HEK293 (cell line): ENCODE results near the gene SHOX.

ENCODE experiments used
- MYNN ChIP-seq: fragments of 450-650 bp; formaldehyde crosslinking; IDR thresholded peaks from 2 replicates; pipeline ENCODE4 v1.5.1; 2016; ENCODE audit warnings: missing biosample characterization, missing genetic modification characterization, borderline replicate concordance
- ZFP37 ChIP-seq: fragments of 450-650 bp; formaldehyde crosslinking; IDR thresholded peaks from 2 replicates; pipeline ENCODE4 v1.5.1; 2016; ENCODE audit warnings: missing biosample characterization, missing genetic modification characterization
- ZNF114 ChIP-seq: fragments of 450-650 bp; formaldehyde crosslinking; IDR thresholded peaks from 2 replicates; pipeline ENCODE4 v1.5.0; 2017; ENCODE audit warnings: missing biosample characterization, missing genetic modification characterization
- ZNF140 ChIP-seq: fragments of 450-650 bp; formaldehyde crosslinking; IDR thresholded peaks from 2 replicates; pipeline ENCODE4 v1.5.1; 2016; ENCODE audit warnings: missing biosample characterization, missing genetic modification characterization
- ZNF19 ChIP-seq: fragments of 450-650 bp; formaldehyde crosslinking; IDR thresholded peaks from 2 replicates; pipeline ENCODE4; 2016; ENCODE audit warnings: missing biosample characterization, missing genetic modification characterization, low read depth
- ZNF274 ChIP-seq, 2 experiments: fragments of 200-500 bp in 1 of 2; fragments of 450-650 bp in 1 of 2; sonication (Bioruptor generic) in 1 of 2; formaldehyde crosslinking in 1 of 2; IDR thresholded peaks; 2 replicates each; pipeline versions ENCODE4 v1.5.1 to v1.6.1; 2014 to 2016; ENCODE audit warnings: borderline replicate concordance in 1 of 2, inconsistent platforms in 1 of 2, low read length in 1 of 2, missing biosample characterization in 1 of 2, missing genetic modification characterization in 1 of 2
- ZNF324 ChIP-seq: fragments of 450-650 bp; formaldehyde crosslinking; IDR thresholded peaks from 2 replicates; pipeline ENCODE4 v1.5.1; 2016; ENCODE audit warnings: missing biosample characterization, missing genetic modification characterization
- ZNF366 ChIP-seq: fragments of 450-650 bp; formaldehyde crosslinking; conservative IDR thresholded peaks from 2 replicates; pipeline ENCODE4 v1.5.1; 2016; ENCODE audit warnings: missing biosample characterization, missing genetic modification characterization
- ZNF398 ChIP-seq: fragments of 450-650 bp; formaldehyde crosslinking; IDR thresholded peaks from 2 replicates; pipeline ENCODE4 v1.5.1; 2017; ENCODE audit warnings: missing biosample characterization, missing genetic modification characterization
- ZNF510 ChIP-seq: fragments of 450-650 bp; formaldehyde crosslinking; IDR thresholded peaks from 2 replicates; pipeline ENCODE4 v1.5.1; 2018; ENCODE audit warnings: mild to moderate bottlenecking, missing genetic modification characterization, missing biosample characterization; ENCODE audit not compliant: insufficient replicate concordance
- ZNF514 ChIP-seq: fragments of 450-650 bp; formaldehyde crosslinking; IDR thresholded peaks from 2 replicates; pipeline ENCODE4 v1.5.1; 2016; ENCODE audit warnings: missing biosample characterization, missing genetic modification characterization
- ZNF704 ChIP-seq: fragments of 450-650 bp; formaldehyde crosslinking; IDR thresholded peaks from 2 replicates; pipeline ENCODE4 v1.5.1; 2016; ENCODE audit warnings: missing biosample characterization, missing genetic modification characterization
- TF ChIP-seq, protein P1 (sequence below): fragments of 450-650 bp; formaldehyde crosslinking; IDR thresholded peaks from 2 replicates; pipeline ENCODE4 v1.5.1; 2016; ENCODE audit warnings: missing biosample characterization, missing genetic modification characterization
- TF ChIP-seq, protein P2 (sequence below): fragments of 450-650 bp; formaldehyde crosslinking; IDR thresholded peaks from 2 replicates; pipeline ENCODE4 v1.5.1; 2016; ENCODE audit warnings: missing biosample characterization, missing genetic modification characterization

DNA sequence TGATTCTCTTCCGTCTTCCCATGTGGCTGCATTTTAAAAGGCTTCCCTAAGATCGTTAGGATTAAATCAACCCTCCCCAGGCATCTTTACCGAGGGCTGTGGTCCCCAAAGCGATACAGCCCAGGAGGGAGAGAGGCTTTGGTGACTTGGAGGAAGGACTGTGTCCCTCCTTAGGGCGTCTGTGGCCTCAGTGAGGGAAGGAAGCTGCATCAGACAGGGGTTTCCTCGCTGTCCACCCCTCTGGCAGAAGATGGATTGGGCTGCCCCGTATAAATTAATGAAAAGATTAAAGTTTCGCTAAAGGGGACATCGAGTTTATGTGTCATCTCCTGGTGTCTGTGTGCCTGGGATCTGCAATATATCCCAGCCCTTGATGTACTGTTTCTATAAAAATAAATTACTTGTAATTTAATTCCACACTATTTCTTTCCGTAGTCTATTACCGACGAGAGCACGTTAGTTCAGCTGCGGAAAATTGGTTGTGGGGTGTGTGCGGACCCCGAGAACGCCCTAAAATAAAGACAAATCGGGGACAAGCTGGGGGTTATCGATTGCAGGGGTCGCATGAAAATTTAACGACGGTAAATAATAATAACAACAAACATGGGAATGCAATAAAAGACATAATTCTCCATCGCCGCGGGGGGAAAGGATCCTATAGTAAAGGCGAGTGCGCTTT, 6.5 kb downstream of the SHOX start:
- TF ChIP-seq ZNF140 (tag by site-specific recombination): no peak
- no peak for TF ChIP-seq ZNF704 (tag by site-specific recombination)
- TF ChIP-seq, protein P1, sequence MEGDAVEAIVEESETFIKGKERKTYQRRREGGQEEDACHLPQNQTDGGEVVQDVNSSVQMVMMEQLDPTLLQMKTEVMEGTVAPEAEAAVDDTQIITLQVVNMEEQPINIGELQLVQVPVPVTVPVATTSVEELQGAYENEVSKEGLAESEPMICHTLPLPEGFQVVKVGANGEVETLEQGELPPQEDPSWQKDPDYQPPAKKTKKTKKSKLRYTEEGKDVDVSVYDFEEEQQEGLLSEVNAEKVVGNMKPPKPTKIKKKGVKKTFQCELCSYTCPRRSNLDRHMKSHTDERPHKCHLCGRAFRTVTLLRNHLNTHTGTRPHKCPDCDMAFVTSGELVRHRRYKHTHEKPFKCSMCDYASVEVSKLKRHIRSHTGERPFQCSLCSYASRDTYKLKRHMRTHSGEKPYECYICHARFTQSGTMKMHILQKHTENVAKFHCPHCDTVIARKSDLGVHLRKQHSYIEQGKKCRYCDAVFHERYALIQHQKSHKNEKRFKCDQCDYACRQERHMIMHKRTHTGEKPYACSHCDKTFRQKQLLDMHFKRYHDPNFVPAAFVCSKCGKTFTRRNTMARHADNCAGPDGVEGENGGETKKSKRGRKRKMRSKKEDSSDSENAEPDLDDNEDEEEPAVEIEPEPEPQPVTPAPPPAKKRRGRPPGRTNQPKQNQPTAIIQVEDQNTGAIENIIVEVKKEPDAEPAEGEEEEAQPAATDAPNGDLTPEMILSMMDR (tag by site-specific recombination): no peak
- TF ChIP-seq ZNF19 (tag by site-specific recombination): no peak
- TF ChIP-seq ZNF514 (tag by site-specific recombination): no peak
- TF ChIP-seq ZNF324 (tag by site-specific recombination): no peak
- TF ChIP-seq ZFP37: no peak
- TF ChIP-seq MYNN (tag by site-specific recombination): no peak
- TF ChIP-seq, protein P2, sequence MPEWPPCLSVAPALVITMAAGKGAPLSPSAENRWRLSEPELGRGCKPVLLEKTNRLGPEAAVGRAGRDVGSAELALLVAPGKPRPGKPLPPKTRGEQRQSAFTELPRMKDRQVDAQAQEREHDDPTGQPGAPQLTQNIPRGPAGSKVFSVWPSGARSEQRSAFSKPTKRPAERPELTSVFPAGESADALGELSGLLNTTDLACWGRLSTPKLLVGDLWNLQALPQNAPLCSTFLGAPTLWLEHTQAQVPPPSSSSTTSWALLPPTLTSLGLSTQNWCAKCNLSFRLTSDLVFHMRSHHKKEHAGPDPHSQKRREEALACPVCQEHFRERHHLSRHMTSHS: no peak
- TF ChIP-seq ZNF510: no peak
- no peak for TF ChIP-seq ZNF366 (tag by site-specific recombination)
- TF ChIP-seq ZNF114 (tag by site-specific recombination): no peak
- no peak for TF ChIP-seq ZNF274 (IDR thresholded peaks at IDR 0.05; ENCODE audit: low read length)
- no peak for TF ChIP-seq ZNF274 (tag by site-specific recombination; IDR thresholded peaks at IDR 0.05; ENCODE audit: borderline replicate concordance)
- no peak for TF ChIP-seq ZNF398 (tag by site-specific recombination)
